NB4 (cell line): ENCODE data around the gene EFNB1.
"Not testable (repeated sequence)": the region's sequence is repeated elsewhere in the genome, so short reads cannot be mapped to it uniquely, and the experiment has no call there.

Experiments used
- DNase-seq: peaks from one replicate; pipeline ENCODE4 v3.0.0; 2010; ENCODE audit warnings: low read depth
- H3K4me3 ChIP-seq: one replicate; pipeline ENCODE4 v1.5.1; 2011; ENCODE audit warnings: mild to moderate bottlenecking, low read depth, low read length, moderate library complexity
- CTCF ChIP-seq: IDR thresholded peaks from one replicate; pipeline ENCODE4 v1.5.1; 2012; ENCODE audit warnings: low read depth, low read length
- MAX ChIP-seq: IDR thresholded peaks from 2 replicates; pipeline ENCODE4 v1.6.1; 2011; ENCODE audit warnings: low read depth, low read length
- MYC ChIP-seq: IDR thresholded peaks from 2 replicates; pipeline ENCODE4 v1.6.1; 2011; ENCODE audit warnings: low read depth, low read length
- POLR2A ChIP-seq: IDR thresholded peaks from 2 replicates; pipeline ENCODE4 v1.6.1; 2011; ENCODE audit warnings: mild to moderate bottlenecking; ENCODE audit not compliant: insufficient read length; ENCODE audit errors: extremely low read depth

The EFNB1 gene

GRCh38 chrX:68795741-68796140 is 33.1 kb upstream of the EFNB1 start:
- no peak overlapping the region for H3K4me3 ChIP-seq
- no peak for DNase-seq
- TF ChIP-seq MAX = no peak
- TF ChIP-seq MYC = no peak
- TF ChIP-seq CTCF = no peak
- TF ChIP-seq POLR2A = no peak

GRCh38 chrX:68798400-68798799 is 30.4 kb upstream of the EFNB1 start:
- H3K4me3 ChIP-seq, DNase-seq: not testable (repeated sequence)

- TF ChIP-seq MYC = no peak
- no peak for TF ChIP-seq CTCF
- no peak for TF ChIP-seq POLR2A
- TF ChIP-seq MAX = no peak
- no peak overlapping the region for H3K4me3 ChIP-seq
- DNase-seq = no peak
Measured at GRCh38 chrX:68801737-68802290, 27.0 kb upstream of the EFNB1 start.

GRCh38 chrX:68807818-68808217 is 21.0 kb upstream of the EFNB1 start:
- no peak for TF ChIP-seq POLR2A
- TF ChIP-seq MYC = no peak
- TF ChIP-seq MAX = no peak
- no peak for TF ChIP-seq CTCF
- H3K4me3 ChIP-seq = no peak overlapping the region
- peak; percentile 44 for DNase-seq

GRCh38 chrX:68808686-68809357 is 20.0 kb upstream of the EFNB1 start:
- H3K4me3 ChIP-seq = no peak overlapping the region
- peak; percentile 16 for TF ChIP-seq CTCF
- no peak for TF ChIP-seq MYC
- DNase-seq = peak; percentile 33

GRCh38 chrX:68820476-68821110 is 8.2 kb upstream of the EFNB1 start:
- H3K4me3 ChIP-seq = no peak overlapping the region
- TF ChIP-seq POLR2A = no peak
- TF ChIP-seq CTCF = no peak
- TF ChIP-seq MYC = no peak
- DNase-seq = no peak
